Stimulated activated CD8-positive, alpha-beta memory T cell treated with anti-CD3 and anti-CD28 coated beads, Interleukin-12 subunit alpha, Interleukin-12 subunit beta, amount 100 ng/mL, for 24 hours (primary cell): Measurements from ENCODE around the gene HPF1.
"Not testable (repeated sequence)": the region's sequence is repeated elsewhere in the genome, so short reads cannot be mapped to it uniquely, and the experiment has no call there.

Source experiments
- DNase-seq: peaks from one replicate; pipeline ENCODE4 v3.0.0-alpha.2; 2020; ENCODE audit errors: extremely low read depth

HPF1 gene

GRCh38 chr4:169738604-169739003, 19.1 kb downstream of the HPF1 start:
- DNase-seq: not testable (repeated sequence)

- DNase-seq: no peak
These were observed 27.2 kb downstream of the HPF1 start for GRCh38 chr4:169730564-169730963.

GRCh38 chr4:169727616-169728015, 30.1 kb downstream of the HPF1 start:
- DNase-seq: no peak

- no peak for DNase-seq
These were observed 33.5 kb downstream of the HPF1 start for GRCh38 chr4:169724260-169724659.

GRCh38 chr4:169723207-169723965, 34.4 kb downstream of the HPF1 start:
- no peak for DNase-seq

GRCh38 chr4:169720529-169720928, 37.2 kb downstream of the HPF1 start:
- DNase-seq: no peak

- DNase-seq: no peak
These were observed 41.1 kb downstream of the HPF1 start for GRCh38 chr4:169716677-169717076.

GRCh38 chr4:169715826-169716225, 41.9 kb downstream of the HPF1 start:
- no peak for DNase-seq

GRCh38 chr4:169707958-169708643, 49.6 kb downstream of the HPF1 start:
- no peak for DNase-seq

- DNase-seq: no peak
These were observed 59.4 kb downstream of the HPF1 start for GRCh38 chr4:169698331-169698730.

- no peak for DNase-seq
These were observed 67.0 kb downstream of the HPF1 start for GRCh38 chr4:169690787-169691186.

GRCh38 chr4:169689681-169690080, 68.1 kb downstream of the HPF1 start:
- no peak for DNase-seq

GRCh38 chr4:169682372-169683047, 75.2 kb downstream of the HPF1 start:
- DNase-seq: no peak
